Measurements from ENCODE around the gene RBMS1.

DNA sequence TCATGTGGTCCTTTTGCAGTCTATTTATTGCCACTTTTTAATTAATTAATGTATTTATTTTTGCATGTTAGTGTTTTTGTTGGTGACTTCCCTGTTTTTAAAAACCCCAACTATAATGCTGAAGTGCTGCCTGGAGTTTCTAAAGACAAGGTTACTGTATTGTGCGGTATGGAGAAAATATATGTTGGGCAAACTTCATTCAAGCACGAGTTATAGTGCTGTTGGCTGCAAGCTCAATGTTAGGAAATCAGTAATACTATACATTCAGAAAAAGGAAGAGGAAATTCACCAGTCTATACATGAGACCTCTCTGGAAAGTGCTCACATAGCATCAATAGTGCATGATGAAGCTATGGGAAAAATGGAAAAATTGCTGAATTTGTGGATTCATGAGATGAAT lies 15.4 kb upstream of the RBMS1 start:
- TF ChIP-seq POLR2A (IDR thresholded peaks at IDR 0.05) (no peak), CTCF (IDR thresholded peaks at IDR 0.05) (no peak)

Data from lower leg skin (tissue), 3 donors.